C1 segment of cervical spinal cord (tissue), 14 donors: ENCODE measurements around the gene PYM1.
"Not testable (repeated sequence)": the region's sequence is repeated elsewhere in the genome, so short reads cannot be mapped to it uniquely, and the experiment has no call there.

ENCODE experiments used
- DNase-seq, 14 donors: peaks; one replicate each; lab custom pipeline; 2025; lab: John Stamatoyannopoulos, UW

PYM1 gene

DNA sequence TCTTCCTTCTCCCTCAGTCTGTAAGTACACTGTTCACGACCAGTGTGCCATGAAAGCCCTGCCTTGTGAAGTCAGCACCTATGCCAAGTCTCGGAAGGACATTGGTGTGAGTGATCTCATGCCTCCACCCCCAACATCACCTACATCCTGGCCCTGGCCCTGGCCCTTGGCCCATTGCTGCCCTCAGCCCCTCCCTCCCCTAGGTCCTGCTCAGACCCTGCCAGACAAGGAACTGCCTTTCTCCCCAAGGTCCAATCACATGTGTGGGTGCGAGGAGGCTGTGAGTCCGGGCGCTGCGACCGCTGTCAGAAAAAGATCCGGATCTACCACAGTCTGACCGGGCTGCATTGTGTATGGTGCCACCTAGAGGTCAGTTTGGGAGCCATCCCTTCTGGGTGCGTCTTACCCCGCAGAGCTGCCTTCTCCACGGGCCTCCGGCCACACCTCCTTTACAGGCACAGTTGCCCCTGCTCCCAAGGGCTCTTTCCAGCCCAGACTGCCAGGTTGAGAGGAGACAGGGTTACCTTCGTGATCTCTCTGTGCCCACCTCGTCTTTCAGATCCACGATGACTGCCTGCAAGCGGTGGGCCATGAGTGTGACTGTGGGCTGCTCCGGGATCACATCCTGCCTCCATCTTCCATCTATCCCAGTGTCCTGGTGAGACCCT is 12.5 kb upstream of the PYM1 start:
- peak in 13 of 14 donors; percentile 21 to 80 (median 72) for DNase-seq

- no peak for DNase-seq
These were observed 11.3 kb upstream of the PYM1 start for GRCh38 chr12:55938826-55939501.

- DNase-seq, result no peak
These were observed 10.3 kb upstream of the PYM1 start for GRCh38 chr12:55937981-55938380.

DNA sequence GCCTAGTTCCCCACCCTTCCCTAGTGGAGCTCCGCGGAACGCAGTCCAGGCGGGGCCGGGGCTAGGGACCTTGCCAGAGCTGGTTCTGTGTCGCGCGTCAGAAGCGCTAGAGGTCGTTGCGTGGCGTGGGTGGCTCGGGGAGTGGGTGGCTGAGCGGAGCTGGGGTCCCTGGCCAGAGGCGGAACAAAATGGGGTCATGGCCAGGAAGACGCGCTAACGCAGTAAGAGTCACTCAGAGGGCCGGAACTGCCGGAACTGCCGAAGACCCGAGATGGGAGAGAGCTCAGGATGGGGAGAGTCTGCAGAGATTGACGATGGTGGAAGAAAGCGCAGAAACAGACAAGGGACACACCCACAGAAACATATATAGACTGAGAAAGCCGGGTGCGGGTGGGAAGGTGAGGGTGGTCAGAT is 8.1 kb upstream of the PYM1 start:
- peak in 1 of 14 donors; percentile 31 for DNase-seq

DNA sequence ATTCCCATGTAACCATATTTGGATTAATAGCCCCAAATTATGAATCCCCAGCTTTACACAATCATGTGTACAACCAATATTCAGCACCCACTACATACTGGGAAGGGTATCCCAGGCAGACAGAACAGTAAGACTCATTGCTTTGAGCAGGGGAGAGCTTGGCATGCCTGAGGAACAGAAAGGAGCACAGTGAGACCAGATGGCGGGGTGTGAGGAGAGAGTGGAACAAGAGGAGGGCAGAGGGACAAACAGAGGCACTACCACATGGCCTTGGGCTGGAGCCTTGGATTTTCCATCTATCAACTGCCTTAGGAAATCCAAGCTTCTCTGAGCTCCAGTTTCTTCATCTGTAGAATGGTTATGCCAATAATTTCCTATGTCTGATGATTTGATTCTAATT is 7.1 kb upstream of the PYM1 start:
- DNase-seq, result peak in 1 of 14 donors; percentile 72

GRCh38 chr12:55933799-55934742 is 6.4 kb upstream of the PYM1 start:
- no peak for DNase-seq

- no peak for DNase-seq
These were observed 5.6 kb upstream of the PYM1 start for GRCh38 chr12:55933169-55933798.

DNA sequence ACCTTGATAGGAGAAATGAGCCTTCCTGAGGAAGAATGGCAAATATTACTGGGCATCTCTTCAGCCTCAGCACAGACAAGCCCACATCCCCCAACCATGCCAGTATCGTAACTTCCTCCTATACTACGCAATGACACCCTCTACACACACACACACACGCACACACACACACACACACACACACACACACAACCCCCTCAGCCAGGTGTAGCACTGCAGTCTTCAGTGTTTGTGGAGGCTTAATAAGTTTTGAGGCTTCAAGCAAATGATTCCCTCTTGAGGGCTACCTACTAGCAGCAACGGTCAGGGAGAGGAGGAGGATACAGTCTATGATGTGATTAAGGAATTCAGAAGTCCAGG is 4.8 kb upstream of the PYM1 start:
- DNase-seq, result peak in 3 of 14 donors; percentile 27 to 47 (median 27)

GRCh38 chr12:55931780-55932550 is 4.3 kb upstream of the PYM1 start:
- DNase-seq, result peak in 8 of 14 donors; percentile 6 to 47 (median 29)

- DNase-seq, result peak in 3 of 14 donors; percentile 19 to 40 (median 30)
These were observed 3.7 kb upstream of the PYM1 start for GRCh38 chr12:55931317-55931779.

DNA sequence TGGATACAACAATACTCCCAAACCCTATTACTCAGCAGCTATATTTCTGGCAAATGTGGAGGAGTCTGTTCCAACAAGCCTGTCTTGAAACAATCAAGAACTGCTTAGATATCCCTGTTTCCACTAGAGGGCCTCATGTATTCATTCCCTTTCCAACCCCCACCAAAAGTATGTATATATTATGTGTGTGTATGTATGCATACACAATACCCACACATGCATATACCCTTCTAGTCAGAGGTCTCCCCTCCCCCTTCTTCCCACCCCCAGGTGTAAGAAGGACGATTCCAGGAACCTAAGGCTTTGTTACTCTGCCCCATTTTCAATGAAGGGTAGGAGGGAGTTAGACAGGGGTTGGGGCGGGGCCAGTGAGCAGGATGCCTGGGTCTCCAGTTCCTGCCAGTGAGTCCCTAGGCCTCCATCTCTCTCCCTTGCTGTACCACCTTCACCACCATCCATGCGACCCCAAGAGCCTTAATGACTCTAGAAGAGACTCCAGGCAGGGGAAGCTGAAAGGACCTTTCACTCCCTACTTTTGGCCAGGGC is 3.1 kb upstream of the PYM1 start, which contains the start of gene DGKA:
DGKA (plus strand) TSS at position 392 of the 546 bp plus-strand sequence. CDS start 5,342 bp downstream, outside the sequence.
- peak in 3 of 14 donors; percentile 6 to 35 (median 18) for DNase-seq

DNA sequence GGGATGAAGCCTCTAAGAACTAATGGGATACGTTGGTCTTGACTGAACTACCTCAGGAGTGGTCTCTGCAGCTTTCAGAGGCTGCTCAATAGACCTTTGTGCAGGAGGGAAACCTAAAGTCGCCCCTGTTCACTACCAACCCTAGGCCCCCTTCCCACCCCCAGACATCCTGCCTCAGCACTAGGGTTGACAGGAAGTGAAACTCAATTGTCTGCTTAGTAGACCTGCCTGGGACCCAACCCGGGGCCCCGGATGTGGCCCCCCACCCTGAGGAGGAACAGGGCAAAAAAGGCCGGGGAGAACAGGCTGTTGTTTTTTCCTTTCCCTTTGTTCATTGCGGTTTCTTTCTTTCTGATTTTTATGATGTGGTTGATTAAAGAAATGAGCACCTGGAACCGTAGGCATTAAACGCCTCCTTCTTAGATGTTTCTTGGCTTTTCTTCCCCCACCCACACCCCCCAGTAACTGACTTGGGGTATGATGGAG is 1.7 kb upstream of the PYM1 start:
- DNase-seq, result peak in 3 of 14 donors; percentile 14 to 22 (median 19)

DNA sequence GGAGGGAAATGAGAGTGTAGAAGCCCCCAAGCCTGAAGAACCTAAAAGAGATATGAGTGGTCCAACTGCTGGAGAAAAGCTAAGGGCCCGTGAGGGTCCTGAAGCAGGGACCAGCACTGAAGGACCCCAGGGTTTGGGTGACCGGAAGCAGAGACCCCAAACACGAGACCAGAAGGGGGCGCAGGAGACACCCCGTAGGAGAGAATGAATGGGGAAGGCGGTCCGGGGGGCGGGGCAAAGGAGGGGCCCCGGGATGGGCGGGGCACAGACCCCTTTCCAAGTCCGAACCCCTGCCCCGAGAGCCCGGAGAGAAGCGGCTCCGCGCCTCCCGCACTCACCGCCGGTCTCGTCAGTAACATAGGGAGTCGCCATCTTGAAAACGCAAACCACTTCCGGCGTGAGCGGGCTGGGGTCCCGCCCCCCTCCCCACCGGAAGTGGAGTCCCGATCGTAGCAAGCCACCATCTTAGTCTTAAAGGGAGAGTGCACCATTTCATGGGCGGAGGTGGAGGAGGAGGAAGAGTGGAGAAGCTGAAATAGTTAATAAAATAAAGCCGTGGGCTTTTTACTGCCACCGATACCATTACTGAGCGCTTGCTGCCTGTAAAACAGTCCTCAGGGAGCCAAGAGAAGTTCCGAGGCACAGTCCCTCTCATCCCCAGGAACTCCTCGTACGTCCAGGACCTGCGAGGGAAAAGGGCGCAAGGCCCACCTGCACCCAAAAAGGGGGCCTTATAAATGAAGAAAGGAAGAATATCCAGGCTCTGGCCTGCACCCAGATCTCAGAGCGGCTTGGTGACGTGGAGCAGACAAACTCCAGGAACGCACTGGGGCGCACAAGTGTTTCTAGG is 731 bp downstream of the PYM1 start:
- peak; percentile 61 to 94 (median 86) for DNase-seq

DNA sequence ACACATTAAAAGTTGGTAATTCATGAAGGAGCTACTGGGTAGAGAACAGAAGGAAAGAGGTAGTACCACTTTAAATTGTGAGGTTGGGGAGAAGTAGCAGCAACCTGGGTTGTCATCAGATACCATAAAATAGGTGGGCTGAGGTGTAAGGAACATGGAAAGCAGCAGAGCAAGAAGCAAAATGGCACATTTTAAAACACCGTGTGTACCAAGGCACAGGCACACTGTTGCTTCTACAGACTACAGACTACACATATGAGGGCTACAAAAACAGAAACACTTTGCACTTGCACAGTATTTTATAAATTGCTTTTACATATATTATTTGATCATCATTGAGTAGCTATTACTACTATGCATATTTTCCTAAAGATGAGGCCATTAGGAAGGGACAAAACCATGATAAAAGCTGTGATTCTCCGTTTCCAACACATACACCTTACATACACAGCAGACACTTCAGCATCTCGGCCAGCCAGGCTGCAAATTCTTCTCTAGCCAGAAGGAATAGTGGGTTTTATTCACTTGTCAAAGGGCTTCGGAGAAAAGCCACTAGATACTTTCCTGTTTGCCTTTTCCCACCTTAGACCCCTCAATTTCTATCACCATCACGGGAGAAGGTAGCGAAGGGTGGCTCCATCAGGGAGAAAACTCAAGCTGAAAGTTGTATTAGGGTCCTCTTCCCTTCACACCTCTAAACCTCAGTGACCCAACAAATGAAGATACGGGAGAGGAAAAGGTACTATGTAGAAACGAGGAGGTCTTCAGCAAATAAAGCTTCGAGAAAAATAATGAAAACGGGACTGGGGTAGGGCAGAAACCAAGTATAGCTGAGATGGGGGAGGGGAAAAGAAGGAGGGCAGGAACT is 1.6 kb downstream of the PYM1 start:
- no peak for DNase-seq

DNA sequence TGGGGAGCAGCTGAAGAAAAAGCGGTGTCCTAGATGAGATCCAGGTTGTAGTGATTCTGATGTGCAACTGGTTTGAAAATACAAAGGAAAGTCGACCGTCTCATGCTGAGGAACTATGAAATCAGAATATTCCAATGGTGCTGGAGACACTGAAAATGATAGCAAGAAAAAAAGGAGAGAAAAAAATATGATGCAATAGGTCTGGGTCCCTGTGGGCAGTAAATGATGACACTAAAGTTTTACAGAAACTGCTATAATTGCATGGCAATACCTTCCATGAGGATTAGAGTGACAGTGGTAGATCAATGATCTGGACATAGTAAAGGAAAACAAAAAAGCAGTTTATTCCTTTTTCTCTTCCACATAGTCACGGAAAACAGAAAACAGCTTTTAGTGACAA is 2.3 kb downstream of the PYM1 start:
- no peak for DNase-seq

- not testable (repeated sequence) for DNase-seq
These were observed 4.0 kb downstream of the PYM1 start for GRCh38 chr12:55923648-55924047.

DNA sequence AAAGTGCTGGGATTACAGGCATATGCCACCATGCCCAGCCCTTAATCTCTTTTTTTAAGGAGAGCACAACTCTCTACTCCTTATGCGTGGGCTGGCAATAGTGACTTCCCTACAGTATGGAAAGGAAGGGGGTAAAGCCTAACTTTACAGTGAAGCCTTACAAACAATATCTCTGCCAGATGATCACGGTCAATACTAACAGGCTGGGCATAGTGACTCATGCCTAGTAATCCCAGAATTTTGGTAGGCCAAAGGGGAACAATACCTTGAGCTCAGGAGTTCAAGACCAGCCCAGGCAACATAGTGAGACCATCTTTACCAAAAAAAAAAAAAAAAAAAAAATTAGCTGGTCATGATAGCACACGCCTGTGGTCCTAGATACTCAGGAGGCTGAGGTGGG is 5.6 kb downstream of the PYM1 start:
- DNase-seq, result no peak

DNA sequence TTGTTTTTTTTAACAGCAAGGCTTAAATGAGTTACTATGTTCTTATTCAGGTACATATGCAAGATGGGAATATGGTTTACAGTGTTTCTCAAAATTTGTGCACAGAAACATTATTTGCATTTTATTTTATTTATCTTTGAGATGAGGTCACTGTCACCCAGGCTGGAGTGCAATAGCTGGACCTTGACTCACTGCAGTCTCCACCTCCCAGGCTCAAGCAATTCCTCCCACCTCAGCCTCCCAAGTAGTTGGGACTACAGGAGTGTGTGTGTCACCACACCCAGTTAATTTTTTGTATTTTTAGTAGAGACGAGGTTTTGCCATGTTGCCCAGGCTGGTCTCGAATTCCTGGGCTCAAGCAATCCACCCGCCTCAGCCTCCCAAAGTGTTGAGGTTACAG is 8.7 kb downstream of the PYM1 start:
- not testable (repeated sequence) for DNase-seq
